SJCRH30 (cell line): ENCODE measurements around the gene AVEN. TPM values are rescaled to one million over a fixed set of nuclear protein-coding genes. Genes with fewer than 3 reads are reported as not detected.
"Not testable (repeated sequence)": the region's sequence is repeated elsewhere in the genome, so short reads cannot be mapped to it uniquely, and the experiment has no call there.

Experiments used
- DNase-seq, 2 experiments: peaks; one replicate each; pipeline ENCODE4 v3.0.0-alpha.2; 2015 to 2020
- H3K27ac ChIP-seq: fragments of 250-450 bp; sonication (Bioruptor Pico); 2 replicates; pipeline ENCODE4 v1.5.1; 2020; ENCODE audit warnings: mild to moderate bottlenecking, moderate library complexity
- H3K27me3 ChIP-seq: fragments of 250-450 bp; sonication (Bioruptor Pico); 2 replicates; pipeline ENCODE4 v1.5.1; 2020; ENCODE audit warnings: mild to moderate bottlenecking, moderate library complexity
- H3K36me3 ChIP-seq: fragments of 250-450 bp; sonication (Bioruptor Pico); 2 replicates; pipeline ENCODE4 v1.5.1; 2020; ENCODE audit warnings: mild to moderate bottlenecking, moderate library complexity
- H3K4me1 ChIP-seq: fragments of 250-450 bp; sonication (Bioruptor Pico); 2 replicates; pipeline ENCODE4 v1.5.1; 2020; ENCODE audit warnings: mild to moderate bottlenecking, moderate library complexity
- H3K4me3 ChIP-seq: fragments of 250-450 bp; sonication (Bioruptor Pico); 2 replicates; pipeline ENCODE4 v1.5.1; 2020; ENCODE audit warnings: mild to moderate bottlenecking, moderate library complexity
- H3K9me3 ChIP-seq: fragments of 250-450 bp; sonication (Bioruptor Pico); replicated peaks from 2 replicates; pipeline ENCODE4 v1.5.1; 2020; ENCODE audit warnings: mild to moderate bottlenecking, moderate library complexity
- total RNA-seq: library from RNA; depleted of rRNA; stranded (reverse); fragments of >200 nt; shearing (Covaris generic); gene quantifications from 2 replicates; pipeline ENCODE4 v1.2.3, GENCODE V29; 2014

Gene AVEN
- total RNA-seq, 1 experiment from 2014 or later: 16.8 TPM

GRCh38 chr15:33848011-33848410 lies 191.0 kb downstream of the AVEN start:
- Histone ChIP-seq H3K4me1 (peaks cover 22% of the 10 kb centered on the region), H3K27ac (no peak overlapping the region), H3K36me3 (peaks cover 14% of the 10 kb centered on the region; the same call in 1 of the 2 replicates), H3K4me3 (no peak overlapping the region), H3K27me3 (no peaks in the 10 kb centered on the region), H3K9me3 (no peaks in the 10 kb centered on the region)
- DNase-seq: no peak

DNA sequence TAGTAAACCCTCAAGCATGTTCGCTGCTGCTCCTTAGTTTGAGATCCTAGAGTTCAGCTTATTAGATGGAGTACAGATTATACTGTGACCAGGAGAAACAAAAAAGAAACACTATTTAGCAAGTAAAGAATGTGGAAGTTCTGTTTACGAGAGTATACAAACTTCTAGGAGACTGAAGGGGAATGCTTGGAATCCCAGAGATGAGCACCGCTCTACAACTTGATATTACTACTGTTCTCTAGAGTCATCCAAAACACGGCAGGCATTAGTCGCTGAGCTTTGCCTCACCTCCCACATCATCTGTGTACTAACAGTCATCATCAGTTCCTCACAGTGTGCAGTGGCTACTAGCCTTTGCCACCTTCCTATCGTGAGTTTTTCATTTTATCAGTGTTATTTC lies 192.1 kb downstream of the AVEN start:
- H3K9me3 ChIP-seq: no peaks in the 10 kb centered on the region
- H3K27ac ChIP-seq: no peak overlapping the region
- DNase-seq: no peak
- peaks cover 21% of the 10 kb centered on the region for H3K36me3 ChIP-seq
- H3K27me3 ChIP-seq: no peaks in the 10 kb centered on the region
- H3K4me1 ChIP-seq: peaks cover 12% of the 10 kb centered on the region
- no peak overlapping the region for H3K4me3 ChIP-seq

GRCh38 chr15:33846142-33846541 lies 192.9 kb downstream of the AVEN start:
- H3K9me3 ChIP-seq: no peaks in the 10 kb centered on the region
- peaks cover 6% of the 10 kb centered on the region; the same call in 1 of the 2 replicates for H3K4me1 ChIP-seq
- peaks cover 24% of the 10 kb centered on the region for H3K36me3 ChIP-seq
- H3K4me3 ChIP-seq: no peak overlapping the region
- no peak overlapping the region for H3K27ac ChIP-seq
- no peak for DNase-seq
- no peaks in the 10 kb centered on the region for H3K27me3 ChIP-seq

- no peak for DNase-seq
- Histone ChIP-seq H3K4me1 (no peaks in the 10 kb centered on the region), H3K9me3 (no peaks in the 10 kb centered on the region), H3K27ac (no peak overlapping the region), H3K4me3 (no peak overlapping the region), H3K27me3 (no peaks in the 10 kb centered on the region), H3K36me3 (peaks cover 36% of the 10 kb centered on the region)
Measured at GRCh38 chr15:33844597-33844996, 194.4 kb downstream of the AVEN start.

GRCh38 chr15:33844186-33844585 lies 194.8 kb downstream of the AVEN start:
- no peak for DNase-seq
- Histone ChIP-seq H3K36me3 (peaks cover 40% of the 10 kb centered on the region), H3K4me3 (no peak overlapping the region), H3K9me3 (no peaks in the 10 kb centered on the region), H3K27me3 (no peaks in the 10 kb centered on the region), H3K27ac (no peak overlapping the region), H3K4me1 (no peaks in the 10 kb centered on the region)

GRCh38 chr15:33840615-33841014 lies 198.4 kb downstream of the AVEN start:
- H3K9me3 ChIP-seq: no peaks in the 10 kb centered on the region
- no peak overlapping the region for H3K27ac ChIP-seq
- no peaks in the 10 kb centered on the region for H3K27me3 ChIP-seq
- H3K4me3 ChIP-seq: no peak overlapping the region
- H3K36me3 ChIP-seq: peaks cover 65% of the 10 kb centered on the region
- no peak for DNase-seq
- no peaks in the 10 kb centered on the region for H3K4me1 ChIP-seq

- Histone ChIP-seq H3K4me1 (no peaks in the 10 kb centered on the region), H3K4me3 (no peak overlapping the region), H3K27me3 (no peaks in the 10 kb centered on the region), H3K36me3 (peaks cover 63% of the 10 kb centered on the region), H3K9me3 (no peaks in the 10 kb centered on the region), H3K27ac (no peak overlapping the region)
- DNase-seq: no peak
Measured at GRCh38 chr15:33839540-33839939, 199.5 kb downstream of the AVEN start.

DNA sequence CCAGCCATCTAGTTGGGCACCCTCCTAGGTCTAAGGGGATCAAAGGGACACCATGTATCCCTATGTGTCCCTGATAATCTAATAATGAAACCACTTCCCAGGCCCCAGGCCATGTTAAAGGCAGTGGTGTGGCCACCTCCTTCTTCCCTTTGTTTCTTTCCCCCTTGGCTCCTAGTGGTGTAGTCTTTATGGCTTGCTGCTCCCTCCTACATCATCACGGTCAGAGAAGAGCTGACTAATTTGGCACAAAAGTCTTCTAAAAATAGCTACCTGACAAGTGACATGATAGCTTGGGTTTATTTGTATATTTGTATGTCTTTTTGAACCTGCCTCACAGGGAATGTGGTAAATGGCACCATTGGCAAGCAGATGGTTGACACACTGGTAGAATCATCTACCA lies 201.7 kb downstream of the AVEN start:
- Histone ChIP-seq H3K4me1 (no peaks in the 10 kb centered on the region), H3K27me3 (no peaks in the 10 kb centered on the region), H3K36me3 (peaks cover 55% of the 10 kb centered on the region), H3K27ac (no peak overlapping the region), H3K4me3 (no peak overlapping the region), H3K9me3 (no peaks in the 10 kb centered on the region)
- DNase-seq: no peak

- no peak overlapping the region for H3K4me3 ChIP-seq
- no peak for DNase-seq
- no peak overlapping the region for H3K27ac ChIP-seq
- no peaks in the 10 kb centered on the region for H3K9me3 ChIP-seq
- H3K4me1 ChIP-seq: no peaks in the 10 kb centered on the region
- peaks cover 35% of the 10 kb centered on the region for H3K36me3 ChIP-seq
- no peaks in the 10 kb centered on the region for H3K27me3 ChIP-seq
Measured at GRCh38 chr15:33834892-33835743, 203.9 kb downstream of the AVEN start.

GRCh38 chr15:33831646-33832045 lies 207.4 kb downstream of the AVEN start:
- Histone ChIP-seq H3K9me3 (no peaks in the 10 kb centered on the region), H3K4me3 (no peak overlapping the region), H3K27me3 (no peaks in the 10 kb centered on the region), H3K36me3 (peaks cover 15% of the 10 kb centered on the region), H3K27ac (no peak overlapping the region), H3K4me1 (no peaks in the 10 kb centered on the region)
- DNase-seq: no peak

- no peak for DNase-seq
- peaks cover 19% of the 10 kb centered on the region for H3K36me3 ChIP-seq
- H3K4me3 ChIP-seq: no peak overlapping the region
- H3K9me3 ChIP-seq: no peaks in the 10 kb centered on the region
- H3K27ac ChIP-seq: no peak overlapping the region
- H3K4me1 ChIP-seq: no peaks in the 10 kb centered on the region
- no peaks in the 10 kb centered on the region for H3K27me3 ChIP-seq
Measured at GRCh38 chr15:33830351-33830750, 208.7 kb downstream of the AVEN start.

DNA sequence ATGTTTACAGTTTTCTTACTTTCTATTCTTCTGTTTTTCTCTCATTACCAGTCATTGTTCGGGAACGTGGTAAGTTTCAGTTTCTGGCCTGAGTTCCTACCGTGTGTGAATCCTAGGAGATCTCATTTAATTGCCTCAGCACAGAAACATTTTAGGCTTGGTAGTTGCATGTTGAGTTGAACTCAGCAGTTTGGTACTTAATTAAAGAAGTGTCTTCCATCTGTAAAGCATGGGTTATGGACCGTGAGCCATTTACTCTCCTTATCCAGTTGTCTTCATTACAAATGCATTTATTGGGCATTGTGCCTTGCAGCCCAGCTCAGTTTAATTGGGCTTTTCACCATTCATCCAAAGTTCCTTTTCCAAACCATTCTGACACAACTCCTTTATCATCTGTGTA lies 212.8 kb downstream of the AVEN start:
- no peak overlapping the region for H3K27ac ChIP-seq
- DNase-seq: no peak
- H3K36me3 ChIP-seq: peaks cover 17% of the 10 kb centered on the region
- H3K4me3 ChIP-seq: no peak overlapping the region
- no peaks in the 10 kb centered on the region for H3K9me3 ChIP-seq
- H3K4me1 ChIP-seq: no peaks in the 10 kb centered on the region
- H3K27me3 ChIP-seq: no peaks in the 10 kb centered on the region

DNA sequence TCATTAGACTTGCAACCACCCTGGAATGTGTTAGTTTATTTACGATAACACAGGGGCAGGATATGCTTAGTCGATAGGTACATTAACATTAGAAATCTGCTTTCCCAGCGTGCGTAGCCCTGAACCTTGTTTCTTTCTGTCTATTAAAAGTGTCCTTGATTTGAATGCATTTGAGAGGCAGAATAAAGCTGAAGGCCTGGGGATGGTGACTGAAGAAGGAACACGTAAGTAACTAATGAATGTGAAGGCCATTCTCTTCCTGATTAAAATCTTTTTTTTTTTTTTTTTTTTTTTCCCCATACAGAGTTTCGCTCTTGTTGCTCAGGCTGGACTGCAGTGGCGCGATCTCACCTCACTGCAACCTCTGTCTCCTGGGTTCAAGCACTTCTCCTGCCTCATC lies 213.6 kb downstream of the AVEN start:
- H3K27ac ChIP-seq: no peak overlapping the region
- no peaks in the 10 kb centered on the region for H3K4me1 ChIP-seq
- no peak for DNase-seq
- H3K27me3 ChIP-seq: no peaks in the 10 kb centered on the region
- H3K36me3 ChIP-seq: peaks cover 17% of the 10 kb centered on the region
- H3K9me3 ChIP-seq: no peaks in the 10 kb centered on the region
- H3K4me3 ChIP-seq: no peak overlapping the region

GRCh38 chr15:33823119-33823518 lies 215.9 kb downstream of the AVEN start:
- Histone ChIP-seq H3K4me3 (no peak overlapping the region), H3K27ac (no peak overlapping the region), H3K4me1 (no peaks in the 10 kb centered on the region), H3K9me3 (no peaks in the 10 kb centered on the region), H3K36me3 (peaks cover 16% of the 10 kb centered on the region), H3K27me3 (no peaks in the 10 kb centered on the region)
- no peak for DNase-seq

GRCh38 chr15:33822479-33822878 lies 216.5 kb downstream of the AVEN start:
- Histone ChIP-seq H3K36me3 (peaks cover 14% of the 10 kb centered on the region), H3K27ac (no peak overlapping the region), H3K27me3 (no peaks in the 10 kb centered on the region), H3K4me1 (no peaks in the 10 kb centered on the region), H3K4me3 (no peak overlapping the region), H3K9me3 (no peaks in the 10 kb centered on the region)
- DNase-seq: peak in 1 of 2 experiments; percentile 4

GRCh38 chr15:33819499-33819898 lies 219.5 kb downstream of the AVEN start:
- not testable (repeated sequence) for H3K9me3 ChIP-seq, H3K27me3 ChIP-seq, H3K27ac ChIP-seq, DNase-seq, H3K4me3 ChIP-seq, H3K4me1 ChIP-seq
- peaks cover 12% of the 10 kb centered on the region; the same call in 1 of the 2 replicates for H3K36me3 ChIP-seq
